Measurements from ENCODE around the gene ITGA3. TPM values are rescaled to one million over a fixed set of nuclear protein-coding genes. Genes with fewer than 3 reads are reported as not detected.

The ITGA3 gene
- total RNA-seq, 1 experiment from 2014 or later: 392 TPM

- peaks cover 6% of the 10 kb centered on the region; the same call in 1 of the 2 replicates for H3K27me3 ChIP-seq (ENCODE audit: insufficient read depth, low read length)
- DNase-seq (ENCODE audit: low read depth, low spot score) (peak; percentile 68), ATAC-seq (peak; percentile 95)
- no peaks in the 10 kb centered on the region for H4K20me1 ChIP-seq (ENCODE audit: insufficient read depth)
- ChIA-PET RAD21 (ENCODE audit: low non-redundant PET in 1 of 2, low total read pairs in 2 of 2, uncharacterized antibody in 2 of 2, unreplicated experiment in 2 of 2) (interaction anchor here in 1 of 2 experiments (0.8 kb wide), 1 partner anchor 52 kb away, joined by 4 read pairs; no protein-coding TSS in a partner anchor), POLR2A (interaction anchor here (0.8 kb wide), 1 partner anchor 34 kb away, joined by 3 read pairs; no protein-coding TSS in a partner anchor), CTCF (interaction anchor here (1.0 to 6.8 kb wide), 17 partner anchors 10 to 560 kb away, joined by 3 to 55 read pairs (median 5); partner anchors contain the start of gene PDK2)
- H3K9ac ChIP-seq (ENCODE audit: low read length): peak overlapping the region; percentile 41
- peak overlapping the region; percentile 26 to 51 for H3K4me3 ChIP-seq (replicated peaks in 1 of 2; ENCODE audit: low read depth in 1 of 2, low read length in 2 of 2)
- no peaks in the 10 kb centered on the region for H3K9me2 ChIP-seq (ENCODE audit: insufficient read depth)
- intact Hi-C loops (cut with micrococcal nuclease): no loop called here
- peak overlapping the region; percentile 16; the same call in 1 of the 2 replicates for H3K27ac ChIP-seq (ENCODE audit: low read depth, low read length)
- no TSS peak for BruUV-seq (replicated peaks)
- TF ChIP-seq EZH2 (IDR thresholded peaks at IDR 0.05): no peak
- TF ChIP-seq ZFX (IDR thresholded peaks at IDR 0.05): peak; percentile 35; the same call in 1 of the 2 replicates
- peak; percentile 35; the same call in 1 of the 2 replicates for TF ChIP-seq POLR2AphosphoS5 (IDR thresholded peaks at IDR 0.05; ENCODE audit: low read depth, low read length)
- peak; percentile 48 for TF ChIP-seq TCF7L2 (IDR thresholded peaks at IDR 0.05; ENCODE audit: borderline replicate concordance, extremely low read depth, insufficient read depth, insufficient read length)
- TF ChIP-seq POLR2A (IDR thresholded peaks at IDR 0.05; ENCODE audit: borderline replicate concordance, extremely low read depth, insufficient read depth, insufficient read length): no peak
- TF ChIP-seq CTCF (IDR thresholded peaks at IDR 0.05 in 2 of 3, conservative IDR thresholded peaks at IDR 0.05 in 1 of 3; ENCODE audit: borderline replicate concordance in 1 of 3, insufficient read depth in 1 of 3, low read depth in 2 of 3, low read length in 2 of 3): peak; percentile 81 to 91 (median 85)
- no peak for TF ChIP-seq EZH2phosphoT487 (IDR thresholded peaks at IDR 0.05; ENCODE audit: borderline replicate concordance)
- peak; percentile 80 for TF ChIP-seq CBX3 (IDR thresholded peaks at IDR 0.05; ENCODE audit: low read depth)
- H3K79me2 ChIP-seq (ENCODE audit: insufficient read depth, low read length): no peaks in the 10 kb centered on the region
- peak overlapping the region; percentile 86 for H3K4me2 ChIP-seq (ENCODE audit: low read length)
- H3K9me3 ChIP-seq (ENCODE audit: control insufficient read depth in 1 of 2, insufficient read depth in 1 of 2, low read depth in 1 of 2, low read length in 2 of 2): no peaks in the 10 kb centered on the region
- H2AFZ ChIP-seq (ENCODE audit: low read depth, low read length, poor library complexity, severe bottlenecking): peak overlapping the region; percentile 81
- H3K4me1 ChIP-seq (ENCODE audit: control insufficient read depth in 1 of 2, insufficient read depth in 2 of 2, low read length in 2 of 2): peaks cover 7 to 22% of the 10 kb centered on the region in 2 experiments; a peak in 3 of 4 replicates
- no peaks in the 10 kb centered on the region for H3K36me3 ChIP-seq (ENCODE audit: control insufficient read depth in 1 of 2, insufficient read depth in 2 of 2, low read length in 2 of 2)
Observed at GRCh38 chr17:50117202-50118051, 61.5 kb downstream of the ITGA3 start.
